Measurements from ENCODE around the gene ARID3A. TPM values are rescaled to one million over a fixed set of nuclear protein-coding genes. Genes with fewer than 3 reads are reported as not detected.
A peak's percentile ranks its signal among the peaks of the same experiment; 100 is the strongest.

ARID3A gene
- total and polyA plus RNA-seq, 8 donors = 20.6 to 35.7 (median 23.6) TPM

- Histone ChIP-seq H3K27ac (no peak overlapping the region), H3K27me3 (peaks cover 33 to 43% of the 10 kb centered on the region in 2 donors), H3K9me3 (no peaks in the 10 kb centered on the region), H3K4me1 (peaks cover 0 to 6% of the 10 kb centered on the region in 2 donors), H3K36me3 (peaks cover 0 to 51% of the 10 kb centered on the region in 2 donors), H3K4me3 (no peak overlapping the region)
- TF ChIP-seq CTCF (IDR thresholded peaks at IDR 0.05) = no peak
- no peak for ATAC-seq
- DNase-seq = peak in 1 of 4 donors; percentile 71
- intact Hi-C loops (cut with DNase I) = no loop called here
These were observed 68.1 kb downstream of the ARID3A start for GRCh38 chr19:993831-994393.

GRCh38 chr19:994516-994915 is 68.7 kb downstream of the ARID3A start:
- ATAC-seq (no peak), DNase-seq (no peak)
- H3K27ac ChIP-seq = no peak overlapping the region
- peaks cover 39 to 49% of the 10 kb centered on the region in 2 donors for H3K27me3 ChIP-seq
- H3K9me3 ChIP-seq = no peaks in the 10 kb centered on the region
- TF ChIP-seq CTCF (IDR thresholded peaks at IDR 0.05) = no peak
- no peak overlapping the region for H3K4me3 ChIP-seq
- H3K4me1 ChIP-seq = peaks cover 0 to 6% of the 10 kb centered on the region in 2 donors
- intact Hi-C loops (cut with DNase I) = no loop called here
- H3K36me3 ChIP-seq = peaks cover 0 to 46% of the 10 kb centered on the region in 2 donors

- intact Hi-C loops (cut with DNase I) = no loop called here
- TF ChIP-seq CTCF (IDR thresholded peaks at IDR 0.05) = no peak
- Histone ChIP-seq H3K27me3 (peaks cover 46 to 57% of the 10 kb centered on the region in 2 donors), H3K9me3 (no peaks in the 10 kb centered on the region), H3K27ac (no peak overlapping the region), H3K36me3 (peaks cover 0 to 39% of the 10 kb centered on the region in 2 donors), H3K4me1 (peaks cover 0 to 10% of the 10 kb centered on the region in 2 donors), H3K4me3 (no peak overlapping the region)
- ATAC-seq = peak; percentile 64
- DNase-seq = peak in 2 of 4 donors; percentile 35 to 63
These were observed 69.4 kb downstream of the ARID3A start for GRCh38 chr19:995051-995827.

- peaks cover 0 to 20% of the 10 kb centered on the region in 2 donors for H3K4me1 ChIP-seq
- H3K27ac ChIP-seq = no peak overlapping the region
- no peaks in the 10 kb centered on the region for H3K9me3 ChIP-seq
- ATAC-seq (peak; percentile 52), DNase-seq (peak in 1 of 4 donors; percentile 67)
- H3K27me3 ChIP-seq = peaks cover 54 to 67% of the 10 kb centered on the region in 2 donors
- intact Hi-C loops (cut with DNase I) = no loop called here
- no peak overlapping the region for H3K4me3 ChIP-seq
- TF ChIP-seq CTCF (IDR thresholded peaks at IDR 0.05) = no peak
- H3K36me3 ChIP-seq = peaks cover 0 to 30% of the 10 kb centered on the region in 2 donors
These were observed 70.4 kb downstream of the ARID3A start for GRCh38 chr19:996051-996838.

- TF ChIP-seq CTCF (IDR thresholded peaks at IDR 0.05) = no peak
- peaks cover 0 to 17% of the 10 kb centered on the region in 2 donors for H3K36me3 ChIP-seq
- no peak overlapping the region for H3K4me3 ChIP-seq
- peaks cover 0 to 26% of the 10 kb centered on the region in 2 donors for H3K4me1 ChIP-seq
- no peak overlapping the region for H3K27ac ChIP-seq
- no peaks in the 10 kb centered on the region for H3K9me3 ChIP-seq
- intact Hi-C loops (cut with DNase I) = no loop called here
- ATAC-seq (no peak), DNase-seq (no peak)
- peaks cover 58 to 85% of the 10 kb centered on the region in 2 donors for H3K27me3 ChIP-seq
These were observed 72.2 kb downstream of the ARID3A start for GRCh38 chr19:998064-998463.

Measured in left lung (tissue), 10 donors.